Heart right ventricle (tissue), 16 donors: Measurements from ENCODE around the gene SACM1L. TPM values are rescaled to one million over a fixed set of nuclear protein-coding genes. Genes with fewer than 3 reads are reported as not detected.

Experiments
- ATAC-seq, 8 donors: fragments of 200-7000 bp; cut with Tn5 transposase; one replicate each; pipeline ENCODE4 v1.9.1; 2020; ENCODE audit warnings: mild to moderate bottlenecking in 8 of 8, moderate library complexity in 8 of 8, moderate number of reproducible peaks in 1 of 8
- DNase-seq, 2 donors: peaks; one replicate each; pipeline ENCODE4 v3.0.0-alpha.2; 2020
- H3K27ac ChIP-seq, 10 donors: fragments of 200-600 bp; sonication (generic) in 2 of 10; one replicate each; pipeline versions ENCODE4 v1.5.0 to v1.8.0; 2020 to 2022; ENCODE audit warnings: mild to moderate bottlenecking in 3 of 10
- H3K27me3 ChIP-seq, 7 donors: fragments of 200-600 bp; one replicate each; pipeline ENCODE4 v1.8.0; 2021 to 2022; ENCODE audit warnings: mild to moderate bottlenecking in 2 of 7
- H3K36me3 ChIP-seq, 9 donors: fragments of 200-600 bp; sonication (generic) in 1 of 9; one replicate each; pipeline versions ENCODE4 v1.5.0 to v1.8.0; 2020 to 2022; ENCODE audit warnings: mild to moderate bottlenecking in 2 of 9
- H3K4me1 ChIP-seq, 9 donors: fragments of 200-600 bp; sonication (generic) in 1 of 9; one replicate each; pipeline versions ENCODE4 v1.5.0 to v1.8.0; 2020 to 2022; ENCODE audit warnings: mild to moderate bottlenecking in 4 of 9
- H3K4me3 ChIP-seq, 10 donors: fragments of 200-600 bp; sonication (generic) in 2 of 10; one replicate each; pipeline versions ENCODE4 v1.5.0 to v1.8.0; 2020 to 2022; ENCODE audit warnings: mild to moderate bottlenecking in 7 of 10, moderate library complexity in 2 of 10
- H3K9me3 ChIP-seq, 11 donors: fragments of 200-600 bp in 10 of 11; sonication (generic) in 2 of 11; one replicate each; pipeline versions ENCODE4 v1.5.0 to v1.8.0; 2013 to 2022; ENCODE audit warnings: mild to moderate bottlenecking in 2 of 11, control low read depth in 1 of 11, moderate library complexity in 1 of 11
- WGBS, 2 donors: extraction: QIAGEN DNeasy Blood & Tissue Kit; methylation state at CpG; one replicate each; pipeline ENCODE4 v1.1.7; 2013; ENCODE audit warnings: inconsistent platforms in 1 of 2; 5-methylcytosine and 5-hydroxymethylcytosine counted together
- intact Hi-C, 10 donors: fragments of 100-400 bp; cut with DNase I; formaldehyde crosslinking; loops; one replicate each; pipeline versions ENCODE4 v1.11.1 to v1.14.2; 2022
- polyA plus RNA-seq, 2 donors: library from polyadenylated mRNA; stranded (reverse); fragments of 200-250 nt; gene quantifications; one replicate each; pipeline ENCODE4 v1.2.3, GENCODE V29; 2013
- total RNA-seq, 10 donors: library from RNA; stranded (reverse); fragmentation: NEBNext Ultra II Directional in 3 of 10; extraction: Animal tissue kit (Norgen Biotek cat#: 25700) in 3 of 10; gene quantifications; one replicate each; pipeline versions ENCODE4 v1.2.1 to v1.2.4, GENCODE V29; 2021 to 2023
- TF ChIP-seq, protein P1 (sequence below), 9 donors: fragments of 200-600 bp; sonication (generic) in 2 of 9; IDR thresholded peaks; one replicate each; pipeline versions ENCODE4 v1.5.0 to v1.8.0; 2021 to 2022; ENCODE audit warnings: antibody characterized with exemption in 9 of 9, mild to moderate bottlenecking in 5 of 9, moderate library complexity in 1 of 9
- donor health status: Arrhythmogenic right ventricular cardiomyopathy.
- donor health status: ischemic (EF 13 %, LVEDD 7.1; RV severe dilation, severe dysfunction).
- donor health status: healthy with polysubstance abuse.
- donor health status: DM: no; HTN: yes; CAD: no.
- donor health status: DM: no; HTN: no; CAD: no.
- donor health status: ischemic (EF 25% LVEDD 6.9; RV normal size, moderate dysfunction).
- donor health status: ischemic (EF 25% LVEDD 5.7; RV mildly dilated, moderate dysfunction).
- donor health status: healthy.
- donor health status: DM: yes; HTN: yes; CAD: no.
- donor health status: Ischemic cardiomyopathy.
- donor health status: ischemic (EF 35%, LVEDD 5.7; RV mildly dilated, moderate dysfunction).
- donor health status: nonischemic (EF 11% LVEDD 7.7; RV severe dilation, severe dysfunction).
- donor health status: DM: yes; HTN: yes; CAD: no.
- donor health status: PGD.
- donor health status: ischemic (EF 29% LVEDD 5.4; RV normal size, mild dysfunction).
- donor health status: nonischemic (EF 23%, LVEDD 6.1; RV moderate dilation, normal function).

The SACM1L gene
- total and polyA plus RNA-seq, 12 donors, result 15.4 to 28.7 (median 23.6) TPM

GRCh38 chr3:45655906-45656305 lies 33.3 kb upstream of the SACM1L start:
- intact Hi-C loops, result loop anchor here (1.0 to 10.0 kb wide), 9 partner anchors 63 to 621 kb away; partner anchors contain the start of genes LIMD1 (in 2 of the 10) and TMEM158 (in 1 of the 10)
- peak overlapping the region in 3 of 10 donors; percentile 11 to 51 (median 31) for H3K27ac ChIP-seq
- 59 to 66% methylated on average over 2 of the region's 2 CpGs for WGBS, 2 donors
- no peaks in the 10 kb centered on the region for H3K9me3 ChIP-seq
- H3K36me3 ChIP-seq, result peaks cover 0 to 10% (median 0%) of the 10 kb centered on the region in 9 donors
- no peaks in the 10 kb centered on the region for H3K27me3 ChIP-seq
- peaks cover 2 to 63% (median 52%) of the 10 kb centered on the region in 9 donors for H3K4me1 ChIP-seq
- TF ChIP-seq, protein P1, sequence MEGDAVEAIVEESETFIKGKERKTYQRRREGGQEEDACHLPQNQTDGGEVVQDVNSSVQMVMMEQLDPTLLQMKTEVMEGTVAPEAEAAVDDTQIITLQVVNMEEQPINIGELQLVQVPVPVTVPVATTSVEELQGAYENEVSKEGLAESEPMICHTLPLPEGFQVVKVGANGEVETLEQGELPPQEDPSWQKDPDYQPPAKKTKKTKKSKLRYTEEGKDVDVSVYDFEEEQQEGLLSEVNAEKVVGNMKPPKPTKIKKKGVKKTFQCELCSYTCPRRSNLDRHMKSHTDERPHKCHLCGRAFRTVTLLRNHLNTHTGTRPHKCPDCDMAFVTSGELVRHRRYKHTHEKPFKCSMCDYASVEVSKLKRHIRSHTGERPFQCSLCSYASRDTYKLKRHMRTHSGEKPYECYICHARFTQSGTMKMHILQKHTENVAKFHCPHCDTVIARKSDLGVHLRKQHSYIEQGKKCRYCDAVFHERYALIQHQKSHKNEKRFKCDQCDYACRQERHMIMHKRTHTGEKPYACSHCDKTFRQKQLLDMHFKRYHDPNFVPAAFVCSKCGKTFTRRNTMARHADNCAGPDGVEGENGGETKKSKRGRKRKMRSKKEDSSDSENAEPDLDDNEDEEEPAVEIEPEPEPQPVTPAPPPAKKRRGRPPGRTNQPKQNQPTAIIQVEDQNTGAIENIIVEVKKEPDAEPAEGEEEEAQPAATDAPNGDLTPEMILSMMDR (IDR thresholded peaks at IDR 0.05), result no peak
- DNase-seq (no peak), ATAC-seq (no peak)
- H3K4me3 ChIP-seq, result no peak overlapping the region

DNA sequence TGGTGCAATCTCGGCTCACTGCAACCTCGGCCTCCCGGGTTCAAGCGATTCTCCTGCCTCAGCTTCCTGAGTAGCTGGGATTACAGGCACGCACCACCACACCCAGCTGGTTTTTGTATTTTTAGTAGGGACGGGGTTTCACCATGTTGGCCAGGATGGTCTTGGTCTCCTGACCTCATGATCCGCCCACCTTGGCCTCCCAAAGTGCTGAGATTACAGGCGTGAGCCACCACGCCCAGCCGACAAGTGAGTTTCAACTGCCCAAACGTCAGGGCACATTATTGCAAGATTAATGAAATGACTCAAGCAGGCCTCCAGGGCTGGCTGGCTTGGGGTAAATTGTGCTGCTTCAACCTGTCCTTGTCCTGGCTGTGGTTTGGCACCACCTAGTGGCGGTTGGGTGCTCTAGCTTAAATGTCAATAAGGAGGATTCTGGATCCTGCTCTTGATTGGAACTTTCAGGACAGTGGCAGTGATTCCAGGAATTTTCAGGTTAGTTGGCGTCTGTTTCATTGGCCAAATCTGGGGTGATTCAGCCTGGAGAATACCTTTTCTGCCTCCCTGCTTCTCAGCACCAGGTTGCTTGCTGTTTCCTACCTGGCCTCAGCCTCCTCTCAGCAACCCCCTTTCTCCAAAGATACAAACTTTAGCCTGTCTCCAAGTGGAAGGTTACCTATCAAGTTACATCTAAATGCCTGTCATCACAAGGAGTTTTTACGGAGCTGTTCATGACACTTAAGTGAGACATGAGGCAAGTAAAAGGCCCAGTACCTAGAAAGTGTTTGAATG lies 32.4 kb upstream of the SACM1L start:
- Histone ChIP-seq H3K4me1 (peaks cover 2 to 63% (median 52%) of the 10 kb centered on the region in 9 donors), H3K9me3 (no peaks in the 10 kb centered on the region), H3K4me3 (no peak overlapping the region), H3K27ac (peak overlapping the region in 3 of 10 donors; percentile 11 to 51 (median 31)), H3K36me3 (peaks cover 0 to 10% (median 0%) of the 10 kb centered on the region in 9 donors), H3K27me3 (no peaks in the 10 kb centered on the region)
- TF ChIP-seq, protein P1 (IDR thresholded peaks at IDR 0.05), result peak; percentile 87 to 97 (median 93)
- WGBS, 2 donors, result 42 to 47% methylated on average over 13 to 14 of the region's 14 CpGs
- peak; percentile 81 to 94 (median 85) for ATAC-seq
- peak; percentile 87 to 91 for DNase-seq
- intact Hi-C loops, result loop anchor here (1.0 to 10.0 kb wide), 10 partner anchors 63 to 622 kb away; partner anchors contain the start of genes LIMD1 (in 2 of the 10) and TMEM158 (in 1 of the 10)

DNA sequence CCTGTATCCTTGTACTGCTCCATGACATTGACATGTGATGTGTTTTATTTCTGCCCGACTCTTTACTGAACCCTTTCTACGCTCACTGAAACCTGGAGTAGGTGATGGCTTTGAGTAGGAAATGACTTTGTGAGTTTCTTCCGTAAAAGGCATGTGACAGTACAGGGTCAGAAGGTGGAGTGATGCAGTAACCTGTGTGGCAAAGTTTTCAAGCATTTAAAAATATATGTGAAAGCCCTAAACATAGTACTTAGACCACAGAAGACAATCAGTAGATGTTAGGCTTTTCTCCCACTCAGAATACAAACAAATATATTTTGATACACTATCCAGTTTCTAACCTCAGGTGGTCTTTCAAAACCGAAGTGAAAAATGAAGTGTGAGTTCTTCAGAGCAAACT lies 31.3 kb upstream of the SACM1L start:
- intact Hi-C loops, result loop anchor here in 9 of 10 donors (1.0 to 10.0 kb wide), 9 partner anchors 65 to 623 kb away; partner anchors contain the start of genes LIMD1 (in 2 of the 9) and TMEM158 (in 1 of the 9)
- Histone ChIP-seq H3K9me3 (no peaks in the 10 kb centered on the region), H3K27me3 (no peaks in the 10 kb centered on the region), H3K36me3 (peaks cover 0 to 10% (median 0%) of the 10 kb centered on the region in 9 donors), H3K4me3 (no peak overlapping the region), H3K27ac (no peak overlapping the region), H3K4me1 (peaks cover 2 to 55% (median 44%) of the 10 kb centered on the region in 9 donors)
- TF ChIP-seq, protein P1 (IDR thresholded peaks at IDR 0.05), result no peak
- DNase-seq, result no peak
- no peak for ATAC-seq
- WGBS, 2 donors, result 83 to 90% methylated on average over 4 of the region's 4 CpGs
